ENCODE measurements around the gene ASS1. TPM values are rescaled to one million over a fixed set of nuclear protein-coding genes. Genes with fewer than 3 reads are reported as not detected.
A peak's percentile ranks its signal among the peaks of the same experiment; 100 is the strongest.

Gene ASS1
- total RNA-seq, 1 donor from 2014 or later = 117 TPM

GRCh38 chr9:130537346-130538050 is 92.7 kb downstream of the ASS1 start:
- Histone ChIP-seq H3K4me1 (ENCODE audit: insufficient read depth, low read length) (peaks cover 4% of the 10 kb centered on the region), H4K20me1 (ENCODE audit: insufficient read depth, low read length) (no peaks in the 10 kb centered on the region), H3K4me3 (ENCODE audit: insufficient read depth, low read depth, low read length) (no peak overlapping the region), H3K27me3 (ENCODE audit: insufficient read depth, low read length) (peaks cover 26% of the 10 kb centered on the region), H3K27ac (ENCODE audit: low read depth, low read length) (no peak overlapping the region), H3K9me3 (ENCODE audit: insufficient read depth, low read depth, low read length) (no peaks in the 10 kb centered on the region), H2AFZ (ENCODE audit: low read depth, low read length) (peak overlapping the region; percentile 1), H3K36me3 (ENCODE audit: insufficient read depth, low read length) (no peaks in the 10 kb centered on the region), H3K9ac (ENCODE audit: low read length) (no peak overlapping the region), H3K79me2 (ENCODE audit: insufficient read depth, low read length) (no peaks in the 10 kb centered on the region), H3K4me2 (ENCODE audit: low read length) (peak overlapping the region; percentile 50)
- TF ChIP-seq EZH2 (IDR thresholded peaks at IDR 0.05; ENCODE audit: insufficient read depth, low read length) = peak; percentile 31
- no peak for TF ChIP-seq CTCF (IDR thresholded peaks at IDR 0.05; ENCODE audit: insufficient read depth, low read depth, low read length)
- no peaks in the 10 kb centered on the region for H3K36me3 Mint-ChIP-seq (ENCODE audit: low read depth, unreplicated experiment)
- DNase-seq (ENCODE audit: low read depth) = no peak
- H3K27ac Mint-ChIP-seq (ENCODE audit: unreplicated experiment) = no peak overlapping the region
- no peak for FAIRE-seq
- peaks cover 42% of the 10 kb centered on the region for H3K27me3 Mint-ChIP-seq (ENCODE audit: low read depth, unreplicated experiment)
- no peak overlapping the region for H3K4me3 Mint-ChIP-seq (ENCODE audit: unreplicated experiment)
- peaks cover 2% of the 10 kb centered on the region for H3K4me1 Mint-ChIP-seq (ENCODE audit: low read depth, unreplicated experiment)
- no peaks in the 10 kb centered on the region for H3K9me3 Mint-ChIP-seq (ENCODE audit: unreplicated experiment)

GRCh38 chr9:130539420-130540223 is 94.9 kb downstream of the ASS1 start:
- no peak overlapping the region for H3K9ac ChIP-seq (ENCODE audit: low read length)
- no peak overlapping the region for H3K27ac ChIP-seq (ENCODE audit: low read depth, low read length)
- Mint-ChIP-seq H3K4me3 (ENCODE audit: unreplicated experiment) (no peak overlapping the region), H3K9me3 (ENCODE audit: unreplicated experiment) (no peaks in the 10 kb centered on the region), H3K27me3 (ENCODE audit: low read depth, unreplicated experiment) (peaks cover 44% of the 10 kb centered on the region), H3K27ac (ENCODE audit: unreplicated experiment) (no peak overlapping the region), H3K36me3 (ENCODE audit: low read depth, unreplicated experiment) (no peaks in the 10 kb centered on the region), H3K4me1 (ENCODE audit: low read depth, unreplicated experiment) (peaks cover 2% of the 10 kb centered on the region)
- H2AFZ ChIP-seq (ENCODE audit: low read depth, low read length) = no peak overlapping the region
- H4K20me1 ChIP-seq (ENCODE audit: insufficient read depth, low read length) = no peaks in the 10 kb centered on the region
- H3K4me1 ChIP-seq (ENCODE audit: insufficient read depth, low read length) = peaks cover 4% of the 10 kb centered on the region
- no peaks in the 10 kb centered on the region for H3K36me3 ChIP-seq (ENCODE audit: insufficient read depth, low read length)
- peaks cover 29% of the 10 kb centered on the region for H3K27me3 ChIP-seq (ENCODE audit: insufficient read depth, low read length)
- no peaks in the 10 kb centered on the region for H3K9me3 ChIP-seq (ENCODE audit: insufficient read depth, low read depth, low read length)
- H3K4me3 ChIP-seq (ENCODE audit: insufficient read depth, low read depth, low read length) = no peak overlapping the region
- TF ChIP-seq CTCF (IDR thresholded peaks at IDR 0.05; ENCODE audit: insufficient read depth, low read depth, low read length) = no peak
- TF ChIP-seq EZH2 (IDR thresholded peaks at IDR 0.05; ENCODE audit: insufficient read depth, low read length) = no peak
- H3K79me2 ChIP-seq (ENCODE audit: insufficient read depth, low read length) = no peaks in the 10 kb centered on the region
- H3K4me2 ChIP-seq (ENCODE audit: low read length) = no peak overlapping the region
- FAIRE-seq (no peak), DNase-seq (ENCODE audit: low read depth) (peak; percentile 54)

All from astrocyte (in vitro differentiated cells and primary cell).